WTC11 (cell line): ENCODE measurements around the gene MORN5. TPM values are rescaled to one million over a fixed set of nuclear protein-coding genes. Genes with fewer than 3 reads are reported as not detected.

Experiments
- ATAC-seq: fragments of 200-7000 bp; cut with Tn5 transposase; 2 replicates; pipeline ENCODE4 v1.10.0; 2021; ENCODE audit warnings: mild to moderate bottlenecking, moderate library complexity
- CTCF ChIA-PET: fragments of 300-600 bp; sonication (Branson Sonifier 250); formaldehyde crosslinking; loops from one replicate; lab custom pipeline; 2021; ENCODE audit warnings: antibody characterized with exemption; lab: Charles Lee
- POLR2A ChIA-PET: fragments of 350-600 bp; sonication (Branson Sonifier 250); formaldehyde crosslinking; loops from one replicate; lab custom pipeline; 2021; ENCODE audit warnings: antibody characterized with exemption; lab: Charles Lee
- DNase-seq: peaks from one replicate; pipeline ENCODE4 v3.0.0; 2021; ENCODE audit warnings: low spot score
- H3K27ac Mint-ChIP-seq: 2 replicates; pipeline ENCODE4 v1.8.0; 2021; ENCODE audit warnings: mixed read lengths
- H3K27me3 Mint-ChIP-seq: 2 replicates; pipeline ENCODE4 v1.8.0; 2021; ENCODE audit warnings: low read depth, mild to moderate bottlenecking, moderate library complexity, mixed read lengths
- H3K36me3 Mint-ChIP-seq: 2 replicates; pipeline ENCODE4 v1.8.0; 2021; ENCODE audit warnings: mixed read lengths
- H3K4me1 Mint-ChIP-seq: 2 replicates; pipeline ENCODE4 v1.8.0; 2022; ENCODE audit warnings: mixed read lengths
- H3K4me3 Mint-ChIP-seq: 2 replicates; pipeline ENCODE4 v1.8.0; 2021; ENCODE audit warnings: mild to moderate bottlenecking, moderate library complexity, mixed read lengths
- H3K9me3 Mint-ChIP-seq: 2 replicates; pipeline ENCODE4 v1.8.0; 2021; ENCODE audit warnings: mixed read lengths
- AR ChIP-seq: fragments of 250-450 bp; sonication (Bioruptor Pico); IDR thresholded peaks from 2 replicates; pipeline ENCODE4 v1.9.0; 2021; ENCODE audit warnings: mild to moderate bottlenecking
- CTCF ChIP-seq: fragments of 200-600 bp; IDR thresholded peaks from 2 replicates; pipeline ENCODE4 v1.8.0; 2022; ENCODE audit warnings: antibody characterized with exemption
- FOXP1 ChIP-seq: sonication (generic); formaldehyde crosslinking; IDR thresholded peaks from 2 replicates; pipeline ENCODE4 v1.8.0; 2022; ENCODE audit warnings: missing genetic modification reagents, mild to moderate bottlenecking, moderate library complexity, borderline replicate concordance
- MAX ChIP-seq: sonication (generic); formaldehyde crosslinking; IDR thresholded peaks from 2 replicates; pipeline ENCODE4 v1.8.0; 2022; ENCODE audit warnings: mild to moderate bottlenecking, missing genetic modification reagents
- TEAD1 ChIP-seq: sonication (generic); formaldehyde crosslinking; IDR thresholded peaks from 2 replicates; pipeline ENCODE4 v1.8.0; 2022; ENCODE audit warnings: mild to moderate bottlenecking, missing genetic modification reagents
- ZBTB21 ChIP-seq: sonication (generic); formaldehyde crosslinking; IDR thresholded peaks from 2 replicates; pipeline ENCODE4 v1.8.1; 2023; ENCODE audit warnings: mild to moderate bottlenecking, missing genetic modification reagents, borderline replicate concordance
- ZNF121 ChIP-seq: sonication (generic); formaldehyde crosslinking; IDR thresholded peaks from 2 replicates; pipeline ENCODE4 v1.8.0; 2023; ENCODE audit warnings: missing genetic modification reagents
- ZNF423 ChIP-seq: fragments of 250-450 bp; sonication (Bioruptor Pico); IDR thresholded peaks from 2 replicates; pipeline ENCODE4 v2.1.2; 2022; ENCODE audit warnings: mild to moderate bottlenecking, moderate library complexity
- total RNA-seq: library from RNA; stranded (reverse); gene quantifications from 3 replicates; pipeline ENCODE4 v1.2.3, GENCODE V29; 2021
- TF ChIP-seq, protein P1 (sequence below): sonication (generic); formaldehyde crosslinking; IDR thresholded peaks from 2 replicates; pipeline ENCODE4 v1.8.0; 2023; ENCODE audit warnings: mild to moderate bottlenecking, missing genetic modification reagents

MORN5 gene
- total RNA-seq, 1 experiment from 2014 or later: not detected

GRCh38 chr9:122125158-122125508 is 34.6 kb upstream of the MORN5 start:
- no peaks in the 10 kb centered on the region for H3K36me3 Mint-ChIP-seq
- DNase-seq (peak; percentile 84), ATAC-seq (peak; percentile 59)
- H3K27ac Mint-ChIP-seq: no peak overlapping the region
- ChIA-PET POLR2A (interaction anchor here (1.0 kb wide), 1 partner anchor 101 kb away, joined by 3 read pairs; no protein-coding TSS in a partner anchor), CTCF (interaction anchor here (0.6 to 24.3 kb wide), 50 partner anchors 10 to 711 kb away, joined by 3 to 627 read pairs (median 6); partner anchors contain the start of genes LHX6, MORN5, MRRF and NDUFA8)
- no peaks in the 10 kb centered on the region for H3K9me3 Mint-ChIP-seq
- peaks cover 22% of the 10 kb centered on the region for H3K4me1 Mint-ChIP-seq
- H3K4me3 Mint-ChIP-seq: peak overlapping the region; percentile 73
- peak; percentile 88 for TF ChIP-seq CTCF
- TF ChIP-seq ZNF423 (CRISPR knock-in tag): no peak
- peaks cover 38% of the 10 kb centered on the region for H3K27me3 Mint-ChIP-seq

- ChIA-PET CTCF (interaction anchor here (0.5 to 24.3 kb wide), 50 partner anchors 9 to 834 kb away, joined by 3 to 627 read pairs (median 6); partner anchors contain the start of genes MORN5, MRRF, NDUFA8 and PTGS1), POLR2A (interaction anchor here (0.5 to 1.5 kb wide), 4 partner anchors 10 to 139 kb away, joined by 3 to 4 read pairs (median 3); partner anchors contain the start of genes MRRF and RBM18)
- Mint-ChIP-seq H3K27me3 (peaks cover 43% of the 10 kb centered on the region), H3K9me3 (no peaks in the 10 kb centered on the region), H3K4me1 (peaks cover 21% of the 10 kb centered on the region), H3K4me3 (peak overlapping the region; percentile 73)
- TF ChIP-seq ZBTB21 (CRISPR knock-in tag): no peak
- TF ChIP-seq AR: no peak
- TF ChIP-seq FOXP1 (CRISPR knock-in tag): 0 out of 2 replicates have a peak, but pooled peaks have one; percentile 18
- peak; percentile 46; the same call in 1 of the 2 replicates for TF ChIP-seq MAX (CRISPR knock-in tag)
- TF ChIP-seq ZNF121 (CRISPR knock-in tag): peak; percentile 45; the same call in 1 of the 2 replicates
- TF ChIP-seq, protein P1, sequence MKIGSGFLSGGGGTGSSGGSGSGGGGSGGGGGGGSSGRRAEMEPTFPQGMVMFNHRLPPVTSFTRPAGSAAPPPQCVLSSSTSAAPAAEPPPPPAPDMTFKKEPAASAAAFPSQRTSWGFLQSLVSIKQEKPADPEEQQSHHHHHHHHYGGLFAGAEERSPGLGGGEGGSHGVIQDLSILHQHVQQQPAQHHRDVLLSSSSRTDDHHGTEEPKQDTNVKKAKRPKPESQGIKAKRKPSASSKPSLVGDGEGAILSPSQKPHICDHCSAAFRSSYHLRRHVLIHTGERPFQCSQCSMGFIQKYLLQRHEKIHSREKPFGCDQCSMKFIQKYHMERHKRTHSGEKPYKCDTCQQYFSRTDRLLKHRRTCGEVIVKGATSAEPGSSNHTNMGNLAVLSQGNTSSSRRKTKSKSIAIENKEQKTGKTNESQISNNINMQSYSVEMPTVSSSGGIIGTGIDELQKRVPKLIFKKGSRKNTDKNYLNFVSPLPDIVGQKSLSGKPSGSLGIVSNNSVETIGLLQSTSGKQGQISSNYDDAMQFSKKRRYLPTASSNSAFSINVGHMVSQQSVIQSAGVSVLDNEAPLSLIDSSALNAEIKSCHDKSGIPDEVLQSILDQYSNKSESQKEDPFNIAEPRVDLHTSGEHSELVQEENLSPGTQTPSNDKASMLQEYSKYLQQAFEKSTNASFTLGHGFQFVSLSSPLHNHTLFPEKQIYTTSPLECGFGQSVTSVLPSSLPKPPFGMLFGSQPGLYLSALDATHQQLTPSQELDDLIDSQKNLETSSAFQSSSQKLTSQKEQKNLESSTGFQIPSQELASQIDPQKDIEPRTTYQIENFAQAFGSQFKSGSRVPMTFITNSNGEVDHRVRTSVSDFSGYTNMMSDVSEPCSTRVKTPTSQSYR (CRISPR knock-in tag): 0 out of 2 replicates have a peak, but pooled peaks have one; percentile 8
- no peak for TF ChIP-seq TEAD1 (CRISPR knock-in tag)
- TF ChIP-seq ZNF423 (CRISPR knock-in tag): no peak
- TF ChIP-seq, all 79 proteins: peak for 4
- no peak overlapping the region for H3K27ac Mint-ChIP-seq
- no peaks in the 10 kb centered on the region for H3K36me3 Mint-ChIP-seq
- ATAC-seq (peak; percentile 8), DNase-seq (no peak)
Observed at GRCh38 chr9:122125509-122126330, 34.0 kb upstream of the MORN5 start.
